GM20431 (cell line): ENCODE results near the gene CA7.

Experiments used
- in situ Hi-C: fragments of 300-500 bp; cut with MseI, MboI; formaldehyde crosslinking; loops from one replicate; pipeline ENCODE4 v1.15.0; 2020; ENCODE audit warnings: low sequenced_read_pairs; ENCODE audit not compliant: unreplicated experiment

CA7 gene

DNA sequence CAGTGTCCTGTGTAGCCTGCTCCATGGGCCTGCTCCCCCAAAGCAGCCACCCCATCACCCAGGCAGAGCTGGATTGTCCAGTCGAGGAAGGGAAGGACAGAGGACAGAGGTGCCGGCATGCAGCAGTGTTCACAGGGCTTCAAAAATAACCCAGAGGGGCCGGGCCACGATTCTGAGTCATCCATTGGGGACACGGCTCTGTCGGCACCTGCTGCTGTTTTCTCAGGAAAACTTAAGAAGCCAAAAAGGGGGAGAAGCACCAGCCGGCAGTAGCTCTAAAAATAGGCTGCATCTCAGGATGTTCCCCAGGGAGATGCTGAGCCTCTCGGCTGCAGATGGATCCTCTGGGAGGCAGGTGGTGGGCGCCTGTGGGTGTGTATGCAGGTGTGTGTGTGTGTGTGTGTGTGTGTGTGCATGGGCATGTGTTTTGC is 1.6 kb downstream of the CA7 start:
- in situ Hi-C loops, result no loop called here

GRCh38 chr16:66846266-66846665 is 2.1 kb downstream of the CA7 start:
- in situ Hi-C loops, result no loop called here

DNA sequence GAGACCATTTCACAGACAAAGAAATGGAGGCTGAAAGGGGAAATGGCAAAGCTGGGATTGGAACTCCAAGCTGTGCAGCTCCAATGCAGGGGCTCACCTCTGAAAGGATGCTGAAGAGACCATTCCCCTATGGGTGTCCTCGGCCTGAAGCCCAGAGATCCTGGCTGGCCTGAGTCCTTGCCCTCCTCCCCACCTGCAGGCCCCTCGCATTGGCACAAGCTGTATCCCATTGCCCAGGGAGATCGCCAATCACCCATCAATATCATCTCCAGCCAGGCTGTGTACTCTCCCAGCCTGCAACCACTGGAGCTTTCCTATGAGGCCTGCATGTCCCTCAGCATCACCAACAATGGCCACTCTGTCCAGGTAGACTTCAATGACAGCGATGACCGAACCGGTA is 2.6 kb downstream of the CA7 start:
- in situ Hi-C loops, result no loop called here

DNA sequence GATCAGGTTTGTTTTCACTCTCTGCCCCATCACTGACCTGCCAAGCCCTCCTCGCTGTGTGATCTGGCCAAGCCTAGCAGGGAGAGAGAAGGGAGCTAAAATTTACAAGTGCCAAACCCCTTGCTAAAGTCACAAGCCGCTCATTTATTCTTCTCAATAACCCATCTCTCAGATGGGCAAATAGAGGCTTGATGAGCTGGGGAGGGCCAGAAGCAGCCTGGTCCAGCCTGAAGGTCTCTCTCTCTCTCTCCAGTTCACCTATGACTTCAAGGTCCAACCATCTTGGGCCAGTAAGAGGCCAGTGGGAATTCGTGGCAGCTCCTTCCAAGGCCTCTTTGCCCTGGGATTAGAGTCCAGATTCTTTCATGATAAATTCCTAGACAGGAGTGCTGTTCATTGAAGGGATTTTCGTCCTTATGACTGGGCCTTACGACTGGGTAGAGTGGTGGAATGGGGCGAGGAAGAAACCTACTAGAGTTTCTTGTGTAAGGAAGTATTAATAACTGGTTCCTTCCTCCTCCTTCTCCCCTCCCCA is 3.4 kb downstream of the CA7 start:
- in situ Hi-C loops, result no loop called here

GRCh38 chr16:66848172-66848571 is 4.0 kb downstream of the CA7 start:
- in situ Hi-C loops, result no loop called here

DNA sequence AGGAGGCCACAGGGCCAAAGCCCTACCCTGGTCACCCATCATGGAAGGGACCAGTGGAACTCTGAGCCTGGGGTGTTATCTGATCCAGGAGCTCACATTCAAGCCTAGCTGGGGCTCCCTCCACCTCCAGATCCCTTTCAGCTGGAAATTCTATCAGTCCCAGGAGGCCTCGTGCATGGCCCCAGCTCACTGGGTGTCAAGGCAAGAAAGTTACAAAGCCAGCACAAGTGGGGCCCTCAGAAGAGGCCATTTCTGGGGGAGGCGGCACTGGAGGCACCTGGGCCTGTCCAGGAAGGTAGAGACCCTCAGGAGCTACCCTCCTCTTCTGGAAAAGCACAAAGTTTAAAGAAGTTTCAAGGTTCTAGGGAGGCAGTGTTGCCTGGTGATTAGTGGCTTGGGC is 4.8 kb downstream of the CA7 start:
- in situ Hi-C loops, result no loop called here

GRCh38 chr16:66849549-66849948 is 5.3 kb downstream of the CA7 start:
- in situ Hi-C loops, result no loop called here

- in situ Hi-C loops, result loop anchor here (25.0 kb wide), 1 partner anchor 438 kb away; no protein-coding TSS in a partner anchor
Measured at GRCh38 chr16:66850115-66850815, 6.1 kb downstream of the CA7 start.

GRCh38 chr16:66851166-66851964 is 7.2 kb downstream of the CA7 start:
- in situ Hi-C loops, result loop anchor here (25.0 kb wide), 1 partner anchor 439 kb away; no protein-coding TSS in a partner anchor

- in situ Hi-C loops, result loop anchor here (25.0 kb wide), 1 partner anchor 441 kb away; no protein-coding TSS in a partner anchor
Measured at GRCh38 chr16:66853261-66854139, 9.3 kb downstream of the CA7 start.

- in situ Hi-C loops, result loop anchor here (25.0 kb wide), 1 partner anchor 444 kb away; no protein-coding TSS in a partner anchor
Measured at GRCh38 chr16:66856184-66856730, 12.0 kb downstream of the CA7 start.

DNA sequence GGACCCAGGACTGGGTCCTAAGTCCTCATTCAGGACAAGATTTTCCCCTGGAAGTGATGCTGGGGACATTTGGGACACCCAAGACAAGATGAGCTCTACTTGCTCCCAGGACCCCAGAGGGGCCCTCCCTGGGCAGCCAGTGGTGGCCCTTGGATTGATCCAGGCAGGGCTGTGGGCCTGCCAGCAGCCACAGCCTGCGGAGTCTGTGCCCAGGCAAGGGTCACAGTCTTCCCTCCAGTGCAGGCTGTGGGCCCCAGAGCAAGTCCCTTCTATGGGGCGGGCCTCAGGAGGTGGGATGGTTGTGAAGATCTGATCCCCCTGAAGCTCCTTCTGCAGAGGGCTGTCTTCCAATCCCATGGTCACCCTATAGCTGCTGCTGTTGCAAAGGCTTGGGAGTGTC is 12.6 kb downstream of the CA7 start:
- in situ Hi-C loops, result loop anchor here (25.0 kb wide), 1 partner anchor 444 kb away; no protein-coding TSS in a partner anchor

DNA sequence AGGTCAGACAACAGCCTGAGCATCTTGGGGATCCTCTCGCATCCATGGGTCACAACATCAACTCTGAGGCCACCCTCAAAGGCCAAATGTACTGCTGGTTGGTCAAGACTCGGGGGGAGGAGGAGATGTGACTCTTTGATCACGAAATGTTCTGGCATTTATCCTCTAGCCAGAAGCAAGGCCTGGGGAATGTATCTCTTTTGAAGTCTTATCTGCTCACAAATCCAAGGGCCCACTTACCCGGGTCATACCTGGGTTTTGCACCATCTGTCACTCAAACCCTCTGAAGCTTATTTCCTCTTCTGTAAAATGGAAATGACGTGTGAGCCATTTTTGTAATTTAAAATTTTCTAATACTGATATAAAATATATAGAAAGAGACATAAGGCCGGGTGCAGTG is 13.2 kb downstream of the CA7 start:
- in situ Hi-C loops, result loop anchor here (25.0 kb wide), 1 partner anchor 445 kb away; no protein-coding TSS in a partner anchor

DNA sequence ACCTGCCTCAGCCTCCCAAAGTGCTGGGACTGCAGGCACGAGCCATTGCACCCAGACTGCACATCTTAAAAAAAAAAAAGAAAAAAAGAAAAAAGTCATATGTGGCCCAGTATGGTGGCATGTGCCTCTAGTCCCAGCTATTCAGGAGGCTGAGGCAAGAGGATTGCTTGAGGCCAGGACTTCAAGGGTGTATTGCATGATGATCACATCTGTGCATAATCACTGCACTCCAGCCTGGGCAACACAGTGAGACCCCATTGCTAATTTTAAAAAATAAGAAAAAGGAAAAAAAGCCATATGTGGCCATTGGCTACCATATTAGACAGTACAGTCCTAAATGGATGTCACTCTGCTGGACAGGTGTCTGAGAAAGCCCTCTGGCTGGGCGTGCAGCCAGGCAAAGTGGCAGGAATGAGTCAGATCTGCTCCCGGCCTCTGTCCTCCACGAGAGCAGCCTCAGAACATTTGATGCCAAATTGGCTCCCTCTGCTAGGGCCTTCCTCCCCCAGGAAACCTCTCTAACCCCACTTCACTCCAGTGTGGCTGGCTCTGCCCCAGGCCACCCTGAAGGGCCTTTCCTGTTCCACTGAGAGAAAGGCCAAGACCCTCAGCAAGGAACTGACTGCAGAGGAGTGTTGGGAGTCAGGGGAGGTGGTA is 14.7 kb downstream of the CA7 start:
- in situ Hi-C loops, result loop anchor here (25.0 kb wide), 1 partner anchor 447 kb away; no protein-coding TSS in a partner anchor

DNA sequence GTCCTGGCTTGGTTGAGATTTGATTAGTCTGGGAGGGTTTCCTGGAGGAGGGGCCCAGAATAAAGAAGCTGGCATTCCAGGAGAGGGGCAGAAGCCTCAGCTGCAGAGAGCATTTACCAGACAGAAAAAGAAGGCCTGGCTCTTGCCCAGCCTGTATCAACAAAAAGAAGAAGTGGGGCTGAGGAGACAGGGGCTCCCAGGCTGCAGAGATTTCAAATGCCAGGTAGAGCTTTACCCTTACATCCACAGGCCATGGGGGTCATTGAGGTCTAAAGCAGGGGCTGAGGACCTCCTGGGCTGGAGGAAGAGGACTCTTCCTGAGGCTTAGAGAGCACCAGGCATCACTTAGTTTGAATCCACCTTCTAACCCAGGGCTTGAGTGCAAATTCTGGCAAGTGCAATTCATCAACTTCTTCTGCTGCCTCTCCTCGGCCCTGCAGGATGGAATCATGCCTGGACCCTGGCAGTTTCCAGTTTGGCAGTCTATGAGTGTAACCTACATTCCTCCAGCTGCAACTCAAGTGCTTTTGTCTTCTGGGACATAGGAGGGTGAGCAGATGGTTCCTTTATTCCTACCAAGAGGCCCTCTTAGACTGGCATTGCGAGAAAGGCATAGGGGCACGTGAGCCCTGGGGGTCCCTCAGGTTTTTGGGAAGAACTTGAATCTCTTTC is 15.3 kb downstream of the CA7 start:
- in situ Hi-C loops, result loop anchor here (25.0 kb wide), 1 partner anchor 447 kb away; no protein-coding TSS in a partner anchor

DNA sequence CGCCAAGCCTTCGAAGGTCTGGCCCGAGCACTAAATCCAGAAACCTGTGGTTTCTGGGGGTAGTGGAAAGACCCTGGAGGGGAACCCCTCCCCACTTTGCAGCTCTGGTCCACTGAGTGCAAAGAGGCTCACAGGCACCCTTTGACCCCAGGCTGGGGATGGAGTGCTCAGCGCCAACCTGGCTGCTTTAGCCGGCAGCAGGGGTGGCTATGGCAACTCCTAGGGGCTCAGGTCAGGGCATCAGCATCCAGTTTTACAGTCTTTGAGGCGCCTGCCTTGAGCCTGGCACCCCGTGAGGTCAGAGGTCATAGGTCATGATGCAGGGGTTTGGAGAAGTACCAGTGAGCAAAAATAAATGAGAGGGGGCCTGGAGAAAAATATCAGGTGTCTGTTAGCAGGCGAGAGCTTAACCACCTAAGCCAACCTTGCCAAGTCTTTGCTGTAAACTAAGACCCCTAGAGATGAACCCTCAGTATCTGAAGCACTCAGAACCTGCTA is 17.9 kb downstream of the CA7 start:
- in situ Hi-C loops, result loop anchor here (25.0 kb wide), 1 partner anchor 450 kb away; no protein-coding TSS in a partner anchor

- in situ Hi-C loops, result loop anchor here (25.0 kb wide), 1 partner anchor 451 kb away; no protein-coding TSS in a partner anchor
Measured at GRCh38 chr16:66863707-66864106, 19.5 kb downstream of the CA7 start.

- in situ Hi-C loops, result loop anchor here (25.0 kb wide), 1 partner anchor 457 kb away; no protein-coding TSS in a partner anchor
Measured at GRCh38 chr16:66869424-66869823, 25.2 kb downstream of the CA7 start.
